ENCODE measurements around the gene GRIPAP1.
"Not testable (repeated sequence)": the region's sequence is repeated elsewhere in the genome, so short reads cannot be mapped to it uniquely, and the experiment has no call there.

The GRIPAP1 gene

DNA sequence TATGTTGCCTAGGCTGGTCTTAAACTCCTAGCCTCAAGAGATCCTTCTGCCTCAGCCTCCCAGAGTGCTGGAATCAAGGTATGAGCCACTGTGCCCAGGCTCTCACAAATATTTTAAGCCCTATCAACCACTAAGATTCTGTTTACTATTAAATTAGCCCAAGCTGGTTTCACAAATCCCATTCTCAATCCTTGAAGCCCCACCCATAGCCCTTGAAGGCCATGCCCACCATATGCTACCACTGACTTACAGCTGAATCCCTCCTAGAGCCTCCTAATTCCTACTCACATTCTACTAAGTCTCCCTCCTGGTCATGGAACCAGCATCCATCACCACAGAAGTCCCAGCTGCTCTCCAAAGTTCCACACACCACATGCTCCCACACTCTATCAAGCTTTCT lies 9.7 kb downstream of the GRIPAP1 start:
- H3K4me2 ChIP-seq: no peak overlapping the region
- no peak for TF ChIP-seq Cebpa-rat (IDR thresholded peaks at IDR 0.05)
- H3K4me1 ChIP-seq: no peaks in the 10 kb centered on the region
- peaks cover 5 to 72% (median 17%) of the 10 kb centered on the region in 11 experiments; a peak in 19 of 22 replicates for H4K20me1 ChIP-seq
- H3K9me3 ChIP-seq (replicated peaks in 1 of 11): peaks cover 0 to 6% (median 0%) of the 10 kb centered on the region in 11 experiments; a peak in 1 of 22 replicates
- H3K4me3 ChIP-seq: no peak overlapping the region
- H3K36me3 ChIP-seq: peaks cover 33 to 97% (median 67%) of the 10 kb centered on the region in 11 experiments
- H3K27ac ChIP-seq: no peak overlapping the region
- H3K27me3 ChIP-seq: peaks cover 28 to 95% (median 77%) of the 10 kb centered on the region in 11 experiments
- no peak overlapping the region for H3K9ac ChIP-seq

GRCh38 chrX:48989483-48989882 lies 12.6 kb downstream of the GRIPAP1 start:
- Histone ChIP-seq H3K27me3 (peaks cover 21 to 91% (median 67%) of the 10 kb centered on the region in 11 experiments; a peak in 20 of 22 replicates), H3K27ac (no peak overlapping the region), H3K36me3 (peaks cover 39 to 87% (median 60%) of the 10 kb centered on the region in 11 experiments), H3K4me3 (no peak overlapping the region), H3K4me2 (no peak overlapping the region), H3K4me1 (no peaks in the 10 kb centered on the region), H4K20me1 (peaks cover 0 to 49% (median 10%) of the 10 kb centered on the region in 11 experiments; a peak in 14 of 22 replicates), H3K9ac (no peak overlapping the region), H3K9me3 (replicated peaks in 1 of 11) (no peaks in the 10 kb centered on the region)
- TF ChIP-seq Cebpa-rat (IDR thresholded peaks at IDR 0.05): no peak

GRCh38 chrX:48983896-48984295 lies 18.2 kb downstream of the GRIPAP1 start:
- Histone ChIP-seq H3K36me3 (peaks cover 47 to 77% (median 59%) of the 10 kb centered on the region in 11 experiments), H3K9me3 (replicated peaks in 1 of 11) (no peaks in the 10 kb centered on the region), H3K27ac (no peak overlapping the region), H4K20me1 (peaks cover 0 to 27% (median 7%) of the 10 kb centered on the region in 11 experiments; a peak in 11 of 22 replicates), H3K4me1 (no peaks in the 10 kb centered on the region), H3K4me2 (no peak overlapping the region), H3K4me3 (no peak overlapping the region), H3K27me3 (peaks cover 14 to 86% (median 61%) of the 10 kb centered on the region in 11 experiments), H3K9ac (no peak overlapping the region)
- no peak for TF ChIP-seq Cebpa-rat (IDR thresholded peaks at IDR 0.05)

GRCh38 chrX:48983081-48983480 lies 19.0 kb downstream of the GRIPAP1 start:
- Histone ChIP-seq H3K4me3 (no peak overlapping the region), H3K36me3 (peaks cover 44 to 77% (median 58%) of the 10 kb centered on the region in 11 experiments), H3K4me2 (no peak overlapping the region), H3K9ac (no peak overlapping the region), H3K4me1 (no peaks in the 10 kb centered on the region), H4K20me1 (peaks cover 0 to 25% (median 7%) of the 10 kb centered on the region in 11 experiments; a peak in 10 of 22 replicates), H3K27ac (no peak overlapping the region), H3K27me3 (peaks cover 15 to 83% (median 55%) of the 10 kb centered on the region in 11 experiments), H3K9me3 (replicated peaks in 1 of 11) (no peaks in the 10 kb centered on the region)
- no peak for TF ChIP-seq Cebpa-rat (IDR thresholded peaks at IDR 0.05)

DNA sequence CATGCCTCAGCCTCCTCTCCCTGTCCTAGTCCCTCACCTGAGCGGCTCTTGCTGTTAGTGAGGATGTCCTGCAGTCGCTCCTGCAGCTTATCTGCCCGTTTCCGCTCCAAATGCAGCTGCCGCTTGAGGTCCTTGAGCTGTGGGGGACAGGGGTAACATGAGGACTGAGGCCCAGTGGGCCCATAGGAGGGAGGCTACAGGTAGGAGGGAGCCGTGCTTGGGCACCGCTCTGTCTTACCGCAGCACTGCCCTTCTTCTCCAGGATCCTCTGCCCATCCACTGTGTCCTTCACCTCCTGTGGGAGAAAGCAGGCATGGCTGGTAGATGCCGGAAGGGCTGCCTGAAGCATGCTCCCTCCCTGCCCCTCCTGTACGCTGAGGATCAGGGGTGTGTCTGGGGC lies 20.9 kb downstream of the GRIPAP1 start:
- peaks cover 28 to 88% (median 71%) of the 10 kb centered on the region in 11 experiments for H3K27me3 ChIP-seq
- no peak overlapping the region for H3K4me2 ChIP-seq
- H4K20me1 ChIP-seq: peaks cover 0 to 30% (median 7%) of the 10 kb centered on the region in 11 experiments; a peak in 11 of 22 replicates
- no peaks in the 10 kb centered on the region for H3K9me3 ChIP-seq (replicated peaks in 1 of 11)
- H3K9ac ChIP-seq: no peak overlapping the region
- peaks cover 54 to 86% (median 64%) of the 10 kb centered on the region in 11 experiments for H3K36me3 ChIP-seq
- TF ChIP-seq Cebpa-rat (IDR thresholded peaks at IDR 0.05): no peak
- no peak overlapping the region for H3K4me3 ChIP-seq
- H3K4me1 ChIP-seq: peaks cover 0 to 6% (median 1%) of the 10 kb centered on the region in 10 experiments; a peak in 5 of 20 replicates
- no peak overlapping the region for H3K27ac ChIP-seq

DNA sequence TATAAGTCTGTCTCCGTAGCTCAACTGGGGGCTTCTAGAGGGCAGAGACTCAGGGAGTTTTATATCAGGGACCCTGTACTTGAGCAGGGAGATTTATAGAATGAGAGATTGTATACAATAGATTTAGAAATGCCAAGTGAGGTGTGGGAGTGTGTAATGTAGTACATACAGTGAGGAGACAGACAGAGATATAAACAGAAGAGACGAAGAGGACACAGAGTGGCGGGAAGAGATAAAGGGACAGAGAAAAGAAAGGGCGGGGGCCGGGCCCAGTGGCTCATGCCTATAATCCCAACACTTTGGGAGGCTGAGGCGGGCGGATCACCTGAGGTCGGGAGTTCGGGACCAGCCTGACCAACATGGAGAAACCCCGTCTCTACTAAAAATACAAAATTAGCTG lies 21.7 kb downstream of the GRIPAP1 start:
- H3K36me3 ChIP-seq: peaks cover 60 to 89% (median 68%) of the 10 kb centered on the region in 11 experiments
- H4K20me1 ChIP-seq: peaks cover 0 to 37% (median 8%) of the 10 kb centered on the region in 11 experiments; a peak in 12 of 22 replicates

GRCh38 chrX:48978226-48978625 lies 23.8 kb downstream of the GRIPAP1 start:
- peaks cover 0 to 10% (median 3%) of the 10 kb centered on the region in 10 experiments; a peak in 5 of 20 replicates for H3K4me1 ChIP-seq
- H3K9ac ChIP-seq: no peak overlapping the region
- H4K20me1 ChIP-seq: peaks cover 0 to 36% (median 8%) of the 10 kb centered on the region in 11 experiments; a peak in 12 of 22 replicates
- no peak overlapping the region for H3K4me3 ChIP-seq
- no peak overlapping the region for H3K27ac ChIP-seq
- H3K9me3 ChIP-seq (replicated peaks in 1 of 11): no peaks in the 10 kb centered on the region
- H3K36me3 ChIP-seq: peaks cover 49 to 85% (median 67%) of the 10 kb centered on the region in 11 experiments
- TF ChIP-seq Cebpa-rat (IDR thresholded peaks at IDR 0.05): no peak
- no peak overlapping the region for H3K4me2 ChIP-seq
- peaks cover 39 to 94% (median 80%) of the 10 kb centered on the region in 11 experiments for H3K27me3 ChIP-seq

More for the DNA sequence above, 21.7 kb downstream of the GRIPAP1 start:
- H3K27ac ChIP-seq; H3K9ac ChIP-seq; H3K4me3 ChIP-seq; H3K4me2 ChIP-seq; H3K9me3 ChIP-seq (replicated peaks in 1 of 11): not testable (repeated sequence)
- H3K4me1 ChIP-seq: peaks cover 0 to 10% (median 3%) of the 10 kb centered on the region in 10 experiments; a peak in 5 of 20 replicates
- H3K27me3 ChIP-seq: peaks cover 35 to 89% (median 75%) of the 10 kb centered on the region in 11 experiments

DNA sequence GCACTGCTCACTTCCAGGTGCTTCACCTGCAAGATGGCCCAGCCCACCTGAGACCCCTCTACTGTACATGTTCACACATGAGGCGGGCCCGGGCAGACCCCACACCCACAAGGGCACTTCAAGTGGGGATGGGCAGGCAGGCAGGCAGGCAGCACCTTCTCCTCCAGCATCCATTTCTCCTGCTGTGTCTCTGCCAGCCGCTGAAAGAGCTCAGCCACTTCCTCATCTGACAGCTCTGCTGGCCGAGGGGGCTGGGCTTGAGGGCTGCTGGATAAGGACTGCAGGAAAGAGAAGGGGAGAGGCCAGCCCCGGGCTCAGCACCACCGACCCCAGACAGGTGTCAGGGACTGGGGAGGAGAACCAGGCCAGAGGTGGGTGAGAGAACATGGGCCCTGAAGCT lies 26.0 kb downstream of the GRIPAP1 start:
- Histone ChIP-seq H3K4me2 (peak overlapping the region in 1 of 11 experiments; percentile 3; a peak in 1 of 22 replicates), H3K36me3 (peaks cover 30 to 63% (median 46%) of the 10 kb centered on the region in 11 experiments), H3K4me1 (peaks cover 12 to 25% (median 16%) of the 10 kb centered on the region in 10 experiments; a peak in 19 of 20 replicates), H3K9ac (no peak overlapping the region), H3K27me3 (peaks cover 31 to 93% (median 62%) of the 10 kb centered on the region in 11 experiments), H3K4me3 (no peak overlapping the region), H3K27ac (no peak overlapping the region), H3K9me3 (replicated peaks in 1 of 11) (no peaks in the 10 kb centered on the region), H4K20me1 (peaks cover 0 to 39% (median 8%) of the 10 kb centered on the region in 11 experiments; a peak in 10 of 22 replicates)
- no peak for TF ChIP-seq Cebpa-rat (IDR thresholded peaks at IDR 0.05)

- H3K27me3 ChIP-seq: peaks cover 29 to 94% (median 57%) of the 10 kb centered on the region in 11 experiments
- H3K36me3 ChIP-seq: peaks cover 27 to 59% (median 43%) of the 10 kb centered on the region in 11 experiments
- H3K9me3 ChIP-seq (replicated peaks in 1 of 11): no peaks in the 10 kb centered on the region
- no peak for TF ChIP-seq Cebpa-rat (IDR thresholded peaks at IDR 0.05)
- H3K4me2 ChIP-seq: no peak overlapping the region
- peaks cover 12 to 25% (median 16%) of the 10 kb centered on the region in 10 experiments; a peak in 19 of 20 replicates for H3K4me1 ChIP-seq
- no peak overlapping the region for H3K4me3 ChIP-seq
- no peak overlapping the region for H3K9ac ChIP-seq
- peaks cover 0 to 37% (median 7%) of the 10 kb centered on the region in 11 experiments; a peak in 8 of 22 replicates for H4K20me1 ChIP-seq
- no peak overlapping the region for H3K27ac ChIP-seq
Observed at GRCh38 chrX:48975541-48975940, 26.5 kb downstream of the GRIPAP1 start.

Data from BLaER1 treated with 17β-estradiol and CSF1 and Interleukin-3, amounts not matched to agents 10 nM and 100 nM (cell line).